Measurements from ENCODE around the gene INO80E. TPM values are rescaled to one million over a fixed set of nuclear protein-coding genes. Genes with fewer than 3 reads are reported as not detected.
"Not testable (repeated sequence)": the region's sequence is repeated elsewhere in the genome, so short reads cannot be mapped to it uniquely, and the experiment has no call there.

Gene INO80E
- total and polyA plus RNA-seq, 4 donors: 8.0 to 24.8 (median 17.2) TPM

GRCh38 chr16:30017277-30017656 is 21.2 kb downstream of the INO80E start:
- Histone ChIP-seq H3K4me1 (ENCODE audit: control insufficient read depth in 4 of 4, insufficient read depth in 4 of 4, low read length in 3 of 4) (peaks cover 2 to 8% (median 4%) of the 10 kb centered on the region in 4 donors), H3K4me3 (ENCODE audit: low read depth in 1 of 3, low read length in 3 of 3) (no peak overlapping the region), H3K27ac (ENCODE audit: low read depth in 1 of 2, low read length in 2 of 2) (no peak overlapping the region), H3K9ac (ENCODE audit: low read depth in 1 of 2, low read length in 2 of 2) (no peak overlapping the region), H3K9me3 (ENCODE audit: control insufficient read depth in 4 of 4, low read length in 3 of 4) (no peaks in the 10 kb centered on the region), H3K27me3 (ENCODE audit: control insufficient read depth in 4 of 4, insufficient read depth in 4 of 4, low read length in 3 of 4) (peaks cover 0 to under 1% (median 0%) of the 10 kb centered on the region in 4 donors), H3K36me3 (ENCODE audit: control insufficient read depth in 4 of 4, insufficient read depth in 3 of 4, low read depth in 1 of 4, low read length in 3 of 4) (no peaks in the 10 kb centered on the region)
- WGBS: 94% methylated on average over 2 of the region's 2 CpGs
- TF ChIP-seq, protein P1, sequence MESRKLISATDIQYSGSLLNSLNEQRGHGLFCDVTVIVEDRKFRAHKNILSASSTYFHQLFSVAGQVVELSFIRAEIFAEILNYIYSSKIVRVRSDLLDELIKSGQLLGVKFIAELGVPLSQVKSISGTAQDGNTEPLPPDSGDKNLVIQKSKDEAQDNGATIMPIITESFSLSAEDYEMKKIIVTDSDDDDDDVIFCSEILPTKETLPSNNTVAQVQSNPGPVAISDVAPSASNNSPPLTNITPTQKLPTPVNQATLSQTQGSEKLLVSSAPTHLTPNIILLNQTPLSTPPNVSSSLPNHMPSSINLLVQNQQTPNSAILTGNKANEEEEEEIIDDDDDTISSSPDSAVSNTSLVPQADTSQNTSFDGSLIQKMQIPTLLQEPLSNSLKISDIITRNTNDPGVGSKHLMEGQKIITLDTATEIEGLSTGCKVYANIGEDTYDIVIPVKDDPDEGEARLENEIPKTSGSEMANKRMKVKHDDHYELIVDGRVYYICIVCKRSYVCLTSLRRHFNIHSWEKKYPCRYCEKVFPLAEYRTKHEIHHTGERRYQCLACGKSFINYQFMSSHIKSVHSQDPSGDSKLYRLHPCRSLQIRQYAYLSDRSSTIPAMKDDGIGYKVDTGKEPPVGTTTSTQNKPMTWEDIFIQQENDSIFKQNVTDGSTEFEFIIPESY (IDR thresholded peaks at IDR 0.05): no peak
- TF ChIP-seq RXRA (IDR thresholded peaks at IDR 0.05) (no peak), SP1 (IDR thresholded peaks at IDR 0.05) (no peak), MAX (IDR thresholded peaks at IDR 0.05) (no peak), TAF1 (conservative IDR thresholded peaks at IDR 0.05) (no peak), RAD21 (IDR thresholded peaks at IDR 0.05) (no peak), NR2F2 (IDR thresholded peaks at IDR 0.05) (no peak), GABPA (IDR thresholded peaks at IDR 0.05 in 1 of 2, conservative IDR thresholded peaks at IDR 0.05 in 1 of 2) (no peak), FOXA1 (IDR thresholded peaks at IDR 0.05) (no peak), HNF4G (IDR thresholded peaks at IDR 0.05) (no peak), EGR1 (IDR thresholded peaks at IDR 0.05; ENCODE audit: low read depth in 2 of 2) (no peak), YY1 (IDR thresholded peaks at IDR 0.05) (no peak), JUND (IDR thresholded peaks at IDR 0.05) (no peak)
- TF ChIP-seq, protein P2, sequence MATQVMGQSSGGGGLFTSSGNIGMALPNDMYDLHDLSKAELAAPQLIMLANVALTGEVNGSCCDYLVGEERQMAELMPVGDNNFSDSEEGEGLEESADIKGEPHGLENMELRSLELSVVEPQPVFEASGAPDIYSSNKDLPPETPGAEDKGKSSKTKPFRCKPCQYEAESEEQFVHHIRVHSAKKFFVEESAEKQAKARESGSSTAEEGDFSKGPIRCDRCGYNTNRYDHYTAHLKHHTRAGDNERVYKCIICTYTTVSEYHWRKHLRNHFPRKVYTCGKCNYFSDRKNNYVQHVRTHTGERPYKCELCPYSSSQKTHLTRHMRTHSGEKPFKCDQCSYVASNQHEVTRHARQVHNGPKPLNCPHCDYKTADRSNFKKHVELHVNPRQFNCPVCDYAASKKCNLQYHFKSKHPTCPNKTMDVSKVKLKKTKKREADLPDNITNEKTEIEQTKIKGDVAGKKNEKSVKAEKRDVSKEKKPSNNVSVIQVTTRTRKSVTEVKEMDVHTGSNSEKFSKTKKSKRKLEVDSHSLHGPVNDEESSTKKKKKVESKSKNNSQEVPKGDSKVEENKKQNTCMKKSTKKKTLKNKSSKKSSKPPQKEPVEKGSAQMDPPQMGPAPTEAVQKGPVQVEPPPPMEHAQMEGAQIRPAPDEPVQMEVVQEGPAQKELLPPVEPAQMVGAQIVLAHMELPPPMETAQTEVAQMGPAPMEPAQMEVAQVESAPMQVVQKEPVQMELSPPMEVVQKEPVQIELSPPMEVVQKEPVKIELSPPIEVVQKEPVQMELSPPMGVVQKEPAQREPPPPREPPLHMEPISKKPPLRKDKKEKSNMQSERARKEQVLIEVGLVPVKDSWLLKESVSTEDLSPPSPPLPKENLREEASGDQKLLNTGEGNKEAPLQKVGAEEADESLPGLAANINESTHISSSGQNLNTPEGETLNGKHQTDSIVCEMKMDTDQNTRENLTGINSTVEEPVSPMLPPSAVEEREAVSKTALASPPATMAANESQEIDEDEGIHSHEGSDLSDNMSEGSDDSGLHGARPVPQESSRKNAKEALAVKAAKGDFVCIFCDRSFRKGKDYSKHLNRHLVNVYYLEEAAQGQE (IDR thresholded peaks at IDR 0.05): no peak
- TF ChIP-seq, protein P3, sequence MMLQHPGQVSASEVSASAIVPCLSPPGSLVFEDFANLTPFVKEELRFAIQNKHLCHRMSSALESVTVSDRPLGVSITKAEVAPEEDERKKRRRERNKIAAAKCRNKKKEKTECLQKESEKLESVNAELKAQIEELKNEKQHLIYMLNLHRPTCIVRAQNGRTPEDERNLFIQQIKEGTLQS (IDR thresholded peaks at IDR 0.05): no peak
- TF ChIP-seq, protein P4, sequence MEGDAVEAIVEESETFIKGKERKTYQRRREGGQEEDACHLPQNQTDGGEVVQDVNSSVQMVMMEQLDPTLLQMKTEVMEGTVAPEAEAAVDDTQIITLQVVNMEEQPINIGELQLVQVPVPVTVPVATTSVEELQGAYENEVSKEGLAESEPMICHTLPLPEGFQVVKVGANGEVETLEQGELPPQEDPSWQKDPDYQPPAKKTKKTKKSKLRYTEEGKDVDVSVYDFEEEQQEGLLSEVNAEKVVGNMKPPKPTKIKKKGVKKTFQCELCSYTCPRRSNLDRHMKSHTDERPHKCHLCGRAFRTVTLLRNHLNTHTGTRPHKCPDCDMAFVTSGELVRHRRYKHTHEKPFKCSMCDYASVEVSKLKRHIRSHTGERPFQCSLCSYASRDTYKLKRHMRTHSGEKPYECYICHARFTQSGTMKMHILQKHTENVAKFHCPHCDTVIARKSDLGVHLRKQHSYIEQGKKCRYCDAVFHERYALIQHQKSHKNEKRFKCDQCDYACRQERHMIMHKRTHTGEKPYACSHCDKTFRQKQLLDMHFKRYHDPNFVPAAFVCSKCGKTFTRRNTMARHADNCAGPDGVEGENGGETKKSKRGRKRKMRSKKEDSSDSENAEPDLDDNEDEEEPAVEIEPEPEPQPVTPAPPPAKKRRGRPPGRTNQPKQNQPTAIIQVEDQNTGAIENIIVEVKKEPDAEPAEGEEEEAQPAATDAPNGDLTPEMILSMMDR (IDR thresholded peaks at IDR 0.05; ENCODE audit: low read depth, low read length, missing input control): no peak
- no peak for DNase-seq (ENCODE audit: low spot score)

GRCh38 chr16:30017937-30018336 is 21.9 kb downstream of the INO80E start:
- H3K27me3 ChIP-seq (ENCODE audit: control insufficient read depth in 4 of 4, insufficient read depth in 4 of 4, low read length in 3 of 4): not testable (repeated sequence)
- 84% methylated on average over 4 of the region's 4 CpGs for WGBS

More at GRCh38 chr16:30017937-30018336, 21.9 kb downstream of the INO80E start:
- DNase-seq (ENCODE audit: low spot score); H3K27ac ChIP-seq (ENCODE audit: low read depth in 1 of 2, low read length in 2 of 2); H3K36me3 ChIP-seq (ENCODE audit: control insufficient read depth in 4 of 4, insufficient read depth in 3 of 4, low read depth in 1 of 4, low read length in 3 of 4); H3K4me3 ChIP-seq (ENCODE audit: low read depth in 1 of 3, low read length in 3 of 3); H3K9me3 ChIP-seq (ENCODE audit: control insufficient read depth in 4 of 4, low read length in 3 of 4); H3K9ac ChIP-seq (ENCODE audit: low read depth in 1 of 2, low read length in 2 of 2); H3K4me1 ChIP-seq (ENCODE audit: control insufficient read depth in 4 of 4, insufficient read depth in 4 of 4, low read length in 3 of 4): not testable (repeated sequence)

Data from liver (tissue), 9 donors.